ENCODE results near the gene DBH. TPM values are rescaled to one million over a fixed set of nuclear protein-coding genes. Genes with fewer than 3 reads are reported as not detected.

The DBH gene
- polyA plus RNA-seq, 1 experiment: not detected

DNA sequence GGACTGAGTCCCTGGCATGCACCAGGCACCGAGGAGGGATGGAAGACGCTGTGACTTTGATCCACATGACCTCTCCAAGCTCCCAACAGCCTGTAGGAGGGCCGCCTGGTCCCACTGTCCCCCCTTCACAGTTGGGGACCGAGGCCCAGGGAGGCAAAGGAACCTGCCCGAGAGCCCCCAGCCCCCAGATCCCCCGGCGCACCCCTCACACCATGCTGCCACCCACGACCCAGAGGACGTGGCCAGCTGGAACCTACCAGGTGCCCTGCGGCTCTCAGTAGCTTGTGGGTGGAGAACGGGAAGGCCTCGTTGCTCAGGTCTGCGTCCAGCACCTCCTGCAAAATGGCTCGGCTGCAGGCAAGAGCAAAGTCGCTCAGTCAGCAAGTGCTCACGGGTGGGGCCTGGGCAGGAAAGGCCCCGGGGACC is 48.8 kb downstream of the DBH start:
- ChIA-PET POLR2A (no interaction called here), CTCF (interaction anchor here (1.0 to 1.5 kb wide), 2 partner anchors 12 to 47 kb away, joined by 3 read pairs; no protein-coding TSS in a partner anchor)
- TF ChIP-seq, protein P1, sequence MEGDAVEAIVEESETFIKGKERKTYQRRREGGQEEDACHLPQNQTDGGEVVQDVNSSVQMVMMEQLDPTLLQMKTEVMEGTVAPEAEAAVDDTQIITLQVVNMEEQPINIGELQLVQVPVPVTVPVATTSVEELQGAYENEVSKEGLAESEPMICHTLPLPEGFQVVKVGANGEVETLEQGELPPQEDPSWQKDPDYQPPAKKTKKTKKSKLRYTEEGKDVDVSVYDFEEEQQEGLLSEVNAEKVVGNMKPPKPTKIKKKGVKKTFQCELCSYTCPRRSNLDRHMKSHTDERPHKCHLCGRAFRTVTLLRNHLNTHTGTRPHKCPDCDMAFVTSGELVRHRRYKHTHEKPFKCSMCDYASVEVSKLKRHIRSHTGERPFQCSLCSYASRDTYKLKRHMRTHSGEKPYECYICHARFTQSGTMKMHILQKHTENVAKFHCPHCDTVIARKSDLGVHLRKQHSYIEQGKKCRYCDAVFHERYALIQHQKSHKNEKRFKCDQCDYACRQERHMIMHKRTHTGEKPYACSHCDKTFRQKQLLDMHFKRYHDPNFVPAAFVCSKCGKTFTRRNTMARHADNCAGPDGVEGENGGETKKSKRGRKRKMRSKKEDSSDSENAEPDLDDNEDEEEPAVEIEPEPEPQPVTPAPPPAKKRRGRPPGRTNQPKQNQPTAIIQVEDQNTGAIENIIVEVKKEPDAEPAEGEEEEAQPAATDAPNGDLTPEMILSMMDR (IDR thresholded peaks at IDR 0.05; ENCODE audit: insufficient read depth, low read depth, low read length): no peak
- Histone ChIP-seq H3K27me3 (ENCODE audit: control insufficient read depth, insufficient read depth, low read length) (no peaks in the 10 kb centered on the region; the same call in 1 of the 2 replicates), H3K36me3 (ENCODE audit: control insufficient read depth, insufficient read depth, low read length) (no peaks in the 10 kb centered on the region), H3K4me3 (ENCODE audit: low read depth, low read length) (no peak overlapping the region)
- DNase-seq (ENCODE audit: low read depth): no peak

DNA sequence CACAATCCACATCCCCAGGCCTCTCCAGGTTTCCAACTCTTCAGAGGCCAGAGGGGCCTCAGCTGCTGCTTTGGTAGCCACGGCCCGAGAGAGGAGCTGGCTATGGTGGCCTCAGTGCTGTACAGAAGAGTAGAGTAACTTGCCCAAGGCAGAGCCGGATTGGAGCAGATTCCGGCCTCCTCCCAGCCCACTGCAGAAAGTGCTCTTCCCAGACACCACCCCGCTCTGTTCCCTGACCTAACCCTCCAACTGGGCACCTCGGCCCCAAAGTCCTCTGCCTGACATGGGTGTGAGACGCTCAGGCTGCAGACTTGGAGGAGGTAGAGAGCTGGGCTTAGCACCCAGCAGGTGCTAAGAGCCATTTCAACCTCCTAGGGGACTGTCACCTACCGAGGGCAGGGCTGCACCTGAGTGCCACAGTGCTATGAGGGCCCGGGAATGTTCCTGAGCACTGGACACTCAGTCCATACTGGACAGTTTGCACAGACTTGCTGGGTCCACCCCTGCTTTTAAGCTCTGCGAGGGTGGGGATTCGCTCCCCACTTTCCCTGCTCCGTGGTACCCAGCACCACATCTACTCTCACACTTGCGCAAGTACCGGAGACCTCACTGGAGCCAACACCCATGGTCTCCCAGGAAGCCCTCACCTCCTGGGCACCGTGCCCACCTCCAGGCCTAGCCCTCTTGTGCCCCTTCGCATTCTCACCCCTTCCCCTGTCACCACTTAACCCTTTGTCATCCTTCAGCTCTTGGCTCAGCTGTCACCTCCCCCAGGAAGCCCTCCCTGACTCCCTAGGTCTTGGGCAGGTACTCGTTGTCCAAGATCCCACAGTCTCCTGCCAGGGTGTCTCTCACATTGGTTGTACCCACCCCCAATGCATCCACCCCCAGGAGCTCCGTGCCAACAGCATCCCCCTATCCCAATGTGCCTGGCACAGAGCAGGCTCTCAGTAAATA is 49.8 kb downstream of the DBH start:
- DNase-seq (ENCODE audit: low read depth): no peak
- CTCF ChIA-PET: interaction anchor here (1.0 to 1.5 kb wide), 2 partner anchors 12 to 46 kb away, joined by 3 read pairs; no protein-coding TSS in a partner anchor
- TF ChIP-seq, protein P1 (IDR thresholded peaks at IDR 0.05; ENCODE audit: insufficient read depth, low read depth, low read length): no peak
- no peaks in the 10 kb centered on the region for H3K36me3 ChIP-seq (ENCODE audit: control insufficient read depth, insufficient read depth, low read length)
- no peak overlapping the region for H3K4me3 ChIP-seq (ENCODE audit: low read depth, low read length)
- no peaks in the 10 kb centered on the region; the same call in 1 of the 2 replicates for H3K27me3 ChIP-seq (ENCODE audit: control insufficient read depth, insufficient read depth, low read length)
- POLR2A ChIA-PET: no interaction called here

DNA sequence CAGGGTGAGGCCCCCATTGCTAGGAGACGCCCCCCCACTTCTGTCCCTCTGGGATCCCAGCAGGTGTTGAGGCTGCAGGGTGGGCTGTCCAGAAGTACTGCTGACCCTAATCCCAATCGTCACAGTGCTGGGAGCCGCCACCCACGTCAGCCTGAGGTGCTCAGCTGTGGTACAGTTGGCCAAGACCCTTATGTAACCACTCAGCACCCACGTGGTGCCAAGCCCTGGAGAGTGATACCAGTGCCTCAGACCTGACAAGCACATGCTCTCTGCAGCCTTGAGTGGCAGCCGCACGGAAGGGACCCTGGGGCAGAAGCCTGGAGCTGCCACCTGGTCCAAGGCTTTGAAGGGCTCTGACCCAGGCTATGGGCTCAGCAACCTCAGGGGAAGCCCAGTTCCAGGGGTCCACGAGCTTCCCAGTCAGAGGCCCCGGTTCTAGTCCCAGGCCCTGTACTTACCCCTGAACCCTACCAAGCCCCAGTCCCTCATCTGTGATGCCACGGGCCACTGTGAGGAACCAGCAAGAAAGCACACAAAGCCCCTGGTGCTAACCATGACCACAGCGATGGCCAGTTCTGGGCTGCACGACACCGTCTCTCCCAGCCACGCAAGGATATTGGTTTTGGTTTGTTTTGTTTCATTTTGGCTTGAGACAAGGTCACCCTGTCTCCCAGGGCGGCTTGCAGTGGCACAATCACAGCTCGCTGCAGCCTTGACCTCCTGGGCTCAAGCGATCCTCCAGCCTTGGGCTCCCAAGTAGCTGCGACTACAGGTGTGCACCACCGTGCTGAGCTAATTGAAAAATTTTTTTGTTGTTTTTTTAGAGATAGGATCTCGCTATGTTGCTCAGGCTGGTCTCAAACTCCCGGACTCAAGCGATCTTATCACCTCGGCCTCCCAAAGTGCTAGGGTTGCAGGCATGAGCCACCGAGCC is 50.7 kb downstream of the DBH start:
- H3K36me3 ChIP-seq (ENCODE audit: control insufficient read depth, insufficient read depth, low read length): no peaks in the 10 kb centered on the region
- H3K4me3 ChIP-seq (ENCODE audit: low read depth, low read length): no peak overlapping the region
- TF ChIP-seq, protein P1 (IDR thresholded peaks at IDR 0.05; ENCODE audit: insufficient read depth, low read depth, low read length): no peak
- H3K27me3 ChIP-seq (ENCODE audit: control insufficient read depth, insufficient read depth, low read length): no peaks in the 10 kb centered on the region; the same call in 1 of the 2 replicates
- ChIA-PET POLR2A (no interaction called here), CTCF (no interaction called here)
- DNase-seq (ENCODE audit: low read depth): no peak

DNA sequence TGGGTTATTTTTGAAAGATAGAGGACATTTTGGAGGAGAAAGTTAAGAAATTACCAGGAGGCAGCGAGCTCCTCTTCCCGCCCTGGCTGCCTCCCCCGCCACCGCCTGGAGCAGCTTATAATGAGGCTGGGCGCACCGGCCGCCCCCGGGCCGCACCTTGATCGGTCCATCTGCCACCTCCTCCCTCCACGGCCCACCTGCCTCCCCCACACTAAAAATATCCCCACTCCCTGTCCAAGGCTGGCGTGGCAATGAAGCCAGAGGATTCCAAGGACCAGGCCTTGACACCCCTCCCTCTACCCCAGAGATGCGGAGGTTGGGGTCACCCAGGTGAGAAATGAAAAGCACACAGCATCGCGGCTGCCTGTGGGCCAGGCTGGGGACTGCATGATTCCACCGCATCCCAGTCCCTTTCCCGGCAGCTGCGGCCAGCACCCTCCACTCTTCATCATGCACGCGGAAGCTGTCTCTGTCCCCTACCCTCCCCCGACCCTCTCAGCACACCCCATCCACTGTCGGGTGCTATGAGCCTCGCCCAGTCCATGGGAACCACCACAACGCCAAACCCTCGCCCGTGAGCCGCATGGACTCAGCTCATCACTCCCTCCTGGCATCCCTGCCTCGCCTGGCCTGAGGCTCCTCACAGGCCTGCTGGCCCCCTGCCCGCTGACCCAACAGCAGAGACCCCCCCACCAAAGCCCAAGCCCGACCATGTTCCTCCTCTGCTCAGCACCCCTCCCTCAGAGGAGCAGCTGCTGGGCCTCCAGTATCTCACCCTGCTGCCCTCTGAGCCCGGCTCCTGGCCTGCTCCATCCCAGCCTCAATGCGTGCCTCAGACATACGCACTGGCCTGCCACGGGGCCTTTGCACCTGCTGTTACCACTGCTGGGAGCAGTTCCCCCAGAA is 51.9 kb downstream of the DBH start:
- Histone ChIP-seq H3K27me3 (ENCODE audit: control insufficient read depth, insufficient read depth, low read length) (no peaks in the 10 kb centered on the region), H3K36me3 (ENCODE audit: control insufficient read depth, insufficient read depth, low read length) (no peaks in the 10 kb centered on the region), H3K4me3 (ENCODE audit: low read depth, low read length) (no peak overlapping the region)
- no peak for DNase-seq (ENCODE audit: low read depth)
- ChIA-PET POLR2A (no interaction called here), CTCF (no interaction called here)
- TF ChIP-seq, protein P1 (IDR thresholded peaks at IDR 0.05; ENCODE audit: insufficient read depth, low read depth, low read length): no peak
